Cardiac septum (tissue), 1 donor: ENCODE results near the gene USP31. TPM values are rescaled to one million over a fixed set of nuclear protein-coding genes. Genes with fewer than 3 reads are reported as not detected.

ENCODE experiments used
- DNase-seq: peaks from one replicate; pipeline ENCODE4 v3.0.0-alpha.2; 2020; ENCODE audit warnings: low spot score
- intact Hi-C: fragments of 100-400 bp; cut with DNase I; formaldehyde crosslinking; loops from one replicate; pipeline ENCODE4 v1.14.0; 2022
- total RNA-seq: library from RNA; stranded (reverse); fragmentation: NEBNext Ultra II Directional; extraction: Animal tissue kit (Norgen Biotek cat#: 25700); gene quantifications from one replicate; pipeline ENCODE4 v1.2.1, GENCODE V29; 2021
- donor health status: DM: no; HTN: no; CAD: no.

USP31 gene
- total RNA-seq, 1 donor from 2014 or later = 21.6 TPM

- DNase-seq = no peak
- intact Hi-C loops = loop anchor here (2.0 to 5.0 kb wide), 3 partner anchors 46 to 77 kb away; partner anchors contain the start of gene USP31
These were observed 77.8 kb downstream of the USP31 start for GRCh38 chr16:23071196-23072083.

- no peak for DNase-seq
- intact Hi-C loops = loop anchor here (5.0 to 10.0 kb wide), 3 partner anchors 47 to 365 kb away; no protein-coding TSS in a partner anchor
These were observed 79.4 kb downstream of the USP31 start for GRCh38 chr16:23069844-23070243.

- no peak for DNase-seq
- intact Hi-C loops = loop anchor here (10.0 kb wide), 1 partner anchor 367 kb away; no protein-coding TSS in a partner anchor
These were observed 81.0 kb downstream of the USP31 start for GRCh38 chr16:23068079-23068736.

- intact Hi-C loops = loop anchor here (10.0 kb wide), 1 partner anchor 368 kb away; no protein-coding TSS in a partner anchor
These were observed 82.6 kb downstream of the USP31 start for GRCh38 chr16:23066676-23067075.

GRCh38 chr16:23064639-23065038, 84.6 kb downstream of the USP31 start:
- no peak for DNase-seq
- intact Hi-C loops = loop anchor here (5.0 to 10.0 kb wide), 2 partner anchors 167 to 370 kb away; no protein-coding TSS in a partner anchor

More at GRCh38 chr16:23066676-23067075, 82.6 kb downstream of the USP31 start:
- no peak for DNase-seq

GRCh38 chr16:23062524-23062923, 86.7 kb downstream of the USP31 start:
- intact Hi-C loops = loop anchor here (5.0 to 10.0 kb wide), 2 partner anchors 165 to 372 kb away; no protein-coding TSS in a partner anchor
- DNase-seq = no peak

GRCh38 chr16:23061669-23062068, 87.6 kb downstream of the USP31 start:
- intact Hi-C loops = loop anchor here (5.0 to 10.0 kb wide), 2 partner anchors 164 to 373 kb away; no protein-coding TSS in a partner anchor
- no peak for DNase-seq

- intact Hi-C loops = loop anchor here (5.0 to 10.0 kb wide), 2 partner anchors 163 to 374 kb away; no protein-coding TSS in a partner anchor
- DNase-seq = no peak
These were observed 88.6 kb downstream of the USP31 start for GRCh38 chr16:23060458-23061320.

GRCh38 chr16:23059433-23059832, 89.8 kb downstream of the USP31 start:
- intact Hi-C loops = no loop called here
- DNase-seq = no peak

- intact Hi-C loops = no loop called here
These were observed 90.7 kb downstream of the USP31 start for GRCh38 chr16:23058576-23058975.

GRCh38 chr16:23057013-23057596, 92.1 kb downstream of the USP31 start:
- intact Hi-C loops = no loop called here
- DNase-seq = no peak

More at GRCh38 chr16:23058576-23058975, 90.7 kb downstream of the USP31 start:
- DNase-seq = no peak

- intact Hi-C loops = no loop called here
- DNase-seq = no peak
These were observed 93.8 kb downstream of the USP31 start for GRCh38 chr16:23055481-23055880.

GRCh38 chr16:23052908-23053580, 96.2 kb downstream of the USP31 start:
- no peak for DNase-seq
- intact Hi-C loops = no loop called here

- intact Hi-C loops = no loop called here
- DNase-seq = no peak
These were observed 97.0 kb downstream of the USP31 start for GRCh38 chr16:23052221-23052620.

- DNase-seq = no peak
- intact Hi-C loops = no loop called here
These were observed 97.7 kb downstream of the USP31 start for GRCh38 chr16:23051587-23051986.

- intact Hi-C loops = no loop called here
These were observed 101.1 kb downstream of the USP31 start for GRCh38 chr16:23048164-23048563.

GRCh38 chr16:23045025-23045424, 104.2 kb downstream of the USP31 start:
- intact Hi-C loops = no loop called here
- DNase-seq = no peak

More at GRCh38 chr16:23048164-23048563, 101.1 kb downstream of the USP31 start:
- no peak for DNase-seq

GRCh38 chr16:23040246-23040645, 109.0 kb downstream of the USP31 start:
- DNase-seq = no peak
- intact Hi-C loops = no loop called here
